Activated T-helper 9 cell treated with anti-CD3 and anti-CD28 coated beads, Interleukin-2, amount 50 U/mL, for 16 hours (primary cell): ENCODE data around the gene POMP.
"Not testable (repeated sequence)": the region's sequence is repeated elsewhere in the genome, so short reads cannot be mapped to it uniquely, and the experiment has no call there.

Experiments
- DNase-seq: peaks from one replicate; pipeline ENCODE4 v3.0.0-alpha.2; 2020; ENCODE audit warnings: low read depth

Gene POMP

DNA sequence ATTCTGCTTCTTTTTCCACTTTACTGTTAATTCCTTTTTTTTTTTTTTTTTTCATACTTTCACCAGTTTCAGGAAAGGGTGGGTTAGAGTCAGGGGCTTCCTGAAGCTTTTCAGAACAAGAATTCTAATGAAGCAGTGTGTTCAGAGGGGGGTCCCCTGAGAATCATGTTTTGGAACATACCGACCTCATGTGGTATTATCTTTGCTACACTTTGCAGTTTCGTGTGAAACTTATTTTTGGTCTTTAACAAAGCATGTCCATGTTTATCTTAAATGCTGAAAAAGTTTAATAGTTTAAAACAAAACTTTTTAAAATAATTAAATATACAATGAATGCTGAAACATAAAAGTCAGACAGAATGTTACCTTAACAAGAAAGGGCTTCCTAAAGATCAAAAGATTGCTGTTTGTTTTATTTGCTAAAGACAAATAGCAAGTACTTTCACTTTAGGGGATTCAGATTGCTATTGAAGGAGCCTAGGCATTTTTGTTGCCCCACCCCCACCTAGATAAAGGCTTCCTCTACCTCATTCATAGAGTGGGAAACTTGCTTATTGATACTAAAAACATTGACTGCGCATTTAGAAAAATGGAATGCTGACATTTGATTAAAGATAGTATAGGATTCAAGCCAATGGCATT is 21.1 kb upstream of the POMP start:
- no peak for DNase-seq

DNA sequence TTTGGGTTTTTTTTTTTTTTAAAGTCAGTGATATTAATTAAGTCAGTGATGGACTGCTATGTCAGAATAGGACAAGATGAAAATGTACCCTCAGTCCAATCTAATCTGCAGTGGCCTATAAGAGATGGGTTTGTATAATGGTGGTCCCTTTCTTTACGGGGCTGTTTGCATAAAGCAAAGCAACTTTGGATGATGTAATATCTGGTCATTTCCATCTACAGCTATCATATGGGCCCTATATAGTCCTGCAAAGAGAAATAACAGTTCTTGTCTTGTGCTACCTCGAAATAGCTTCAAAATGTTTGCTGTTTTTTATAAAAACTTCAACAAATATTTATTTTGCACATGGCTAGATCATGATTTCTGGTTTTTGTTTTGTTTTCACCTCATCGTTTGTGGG is 20.2 kb upstream of the POMP start:
- no peak for DNase-seq

GRCh38 chr13:28640861-28641599 is 17.9 kb upstream of the POMP start:
- DNase-seq: no peak

- no peak for DNase-seq
These were observed 17.4 kb upstream of the POMP start for GRCh38 chr13:28641600-28641926.

GRCh38 chr13:28650284-28650683 is 8.6 kb upstream of the POMP start:
- no peak for DNase-seq

DNA sequence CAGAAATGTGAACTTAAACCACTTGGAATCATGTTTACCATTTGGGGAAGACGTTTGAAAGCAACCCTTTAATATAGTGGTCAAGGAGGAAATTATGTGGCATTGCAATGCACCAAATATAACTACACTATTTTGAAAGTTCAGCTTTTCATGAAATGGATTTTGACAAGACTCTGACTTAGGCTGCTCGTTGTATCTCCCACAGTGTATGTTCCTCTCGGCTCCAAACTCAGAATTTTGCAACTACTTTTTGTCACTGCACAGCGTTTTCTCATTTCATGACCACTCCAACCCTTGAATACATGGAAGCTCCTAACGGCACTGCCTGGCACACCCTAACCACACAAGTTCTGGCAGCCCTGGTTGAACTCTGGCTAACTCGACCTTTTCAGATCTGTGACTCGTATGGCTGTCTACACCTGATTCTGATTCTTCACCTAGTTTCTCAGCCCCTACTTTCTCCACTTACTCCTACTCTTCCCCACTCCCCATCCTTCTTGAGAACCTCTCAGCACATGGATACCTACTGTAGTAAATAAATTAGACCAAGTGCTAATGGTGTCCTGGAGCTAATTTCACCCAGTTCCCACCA is 7.0 kb upstream of the POMP start:
- no peak for DNase-seq

- DNase-seq: no peak
These were observed 5.8 kb upstream of the POMP start for GRCh38 chr13:28653111-28653510.

DNA sequence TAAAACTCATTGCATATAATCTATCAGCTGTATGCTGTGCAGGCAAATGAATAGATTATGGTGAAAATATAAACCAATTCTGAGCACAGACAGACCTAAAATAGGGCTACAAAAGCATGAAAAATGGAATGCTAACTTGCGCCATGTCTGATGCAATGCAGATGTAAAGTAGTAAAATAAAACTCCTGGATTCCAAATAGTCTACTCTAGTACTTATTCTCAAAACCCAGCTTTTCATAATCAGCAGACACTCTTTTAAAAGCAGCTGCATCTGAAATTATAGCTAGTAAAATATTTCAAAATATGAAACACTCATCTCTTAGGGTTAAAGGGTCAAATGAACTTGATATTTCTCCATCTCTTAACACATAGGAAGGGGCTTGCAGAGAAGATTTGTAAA is 4.7 kb upstream of the POMP start:
- DNase-seq: no peak

GRCh38 chr13:28655561-28655960 is 3.4 kb upstream of the POMP start:
- DNase-seq: no peak

DNA sequence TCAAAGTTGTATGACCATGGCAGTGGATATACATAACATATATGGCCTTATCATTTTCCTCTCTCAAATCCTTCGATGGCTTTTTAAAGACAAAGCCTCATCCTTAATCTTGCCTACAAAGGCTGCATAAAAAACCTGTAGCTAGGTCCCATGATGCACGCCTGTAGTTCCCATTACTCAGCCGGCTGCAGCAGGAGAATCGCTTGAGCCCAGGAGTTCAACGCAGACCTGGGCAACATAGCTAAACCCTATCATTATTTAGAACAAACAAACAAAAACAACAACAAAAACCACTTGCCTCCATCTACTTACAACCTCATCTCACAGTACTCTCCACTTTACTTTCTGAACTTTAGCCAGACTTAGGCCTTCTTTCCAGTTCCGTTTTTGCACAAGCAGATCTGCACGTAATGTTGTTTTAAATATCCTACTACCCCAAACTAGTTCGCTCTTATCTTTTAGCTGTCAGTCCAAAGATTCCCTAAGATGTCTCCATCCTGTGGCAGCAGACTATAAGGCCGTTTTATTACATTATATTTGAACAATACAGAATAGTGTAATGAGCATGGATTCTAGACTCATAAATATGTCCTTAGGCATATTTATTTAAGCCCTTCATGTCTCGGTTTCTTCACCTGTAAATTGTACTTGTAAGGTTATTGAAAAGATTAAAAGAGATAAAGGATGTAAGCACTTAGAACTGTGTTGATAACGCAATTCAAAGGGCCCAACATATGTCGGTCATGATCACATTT is 969 bp upstream of the POMP start:
- no peak for DNase-seq

GRCh38 chr13:28658539-28658795 is 463 bp upstream of the POMP start:
- DNase-seq: no peak

DNA sequence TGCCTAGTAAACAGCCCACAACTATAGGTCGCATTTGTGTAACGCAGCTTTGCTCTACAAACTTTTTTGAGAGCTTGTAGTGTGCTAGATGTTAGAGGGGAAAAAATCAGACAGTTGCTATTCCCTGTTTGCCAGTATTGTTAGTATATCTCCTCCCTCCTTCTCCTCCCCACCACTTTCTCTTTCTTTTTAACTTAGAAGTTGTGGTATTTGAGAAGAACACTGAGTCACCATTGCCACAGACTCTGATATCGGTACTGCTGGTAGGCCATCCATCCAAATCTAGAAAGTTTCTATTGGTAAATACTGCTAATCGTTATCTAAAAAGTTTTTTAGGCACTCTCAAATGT is 666 bp downstream of the POMP start:
- no peak for DNase-seq

- DNase-seq: no peak
These were observed 8.1 kb downstream of the POMP start for GRCh38 chr13:28666897-28667488.

DNA sequence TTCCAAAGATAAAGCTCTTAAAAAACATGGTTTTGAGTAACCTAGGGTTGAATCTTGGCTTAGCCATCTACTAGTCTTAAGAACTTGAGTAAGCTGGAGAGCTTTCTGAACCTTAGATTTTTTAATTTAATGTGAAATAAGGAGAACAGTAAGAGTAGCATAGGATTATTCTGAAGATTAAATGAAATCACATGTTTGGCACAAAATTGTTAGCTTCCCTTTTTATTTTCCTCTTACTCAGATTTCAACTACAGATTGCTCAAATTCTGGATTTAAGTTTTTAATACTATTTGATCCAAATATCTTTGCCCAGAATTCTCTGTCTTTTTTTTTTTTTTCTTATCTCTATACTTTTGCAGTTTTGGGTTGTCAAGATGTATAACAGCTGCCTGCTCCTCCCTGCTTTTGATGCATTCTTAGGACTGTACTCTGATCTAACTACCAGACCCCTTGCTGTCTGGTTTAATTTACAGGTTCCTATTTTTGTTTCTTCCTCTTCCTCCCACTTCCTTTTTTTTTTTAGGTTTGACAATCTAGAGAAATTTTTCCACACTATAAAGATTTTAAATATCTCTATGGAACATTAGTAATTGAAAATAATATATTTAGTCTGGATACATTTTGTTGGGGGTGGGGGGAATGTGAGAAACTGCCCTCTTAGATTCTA is 12.3 kb downstream of the POMP start:
- DNase-seq: no peak

GRCh38 chr13:28678809-28679208 is 19.9 kb downstream of the POMP start:
- DNase-seq: no peak

GRCh38 chr13:28679628-28680027 is 20.7 kb downstream of the POMP start:
- DNase-seq: no peak

- DNase-seq: no peak
These were observed 21.6 kb downstream of the POMP start for GRCh38 chr13:28680541-28680940.

GRCh38 chr13:28683169-28683568 is 24.2 kb downstream of the POMP start:
- DNase-seq: not testable (repeated sequence)

- no peak for DNase-seq
These were observed 25.3 kb downstream of the POMP start for GRCh38 chr13:28684257-28684656.

GRCh38 chr13:28685114-28685513 is 26.2 kb downstream of the POMP start:
- no peak for DNase-seq

GRCh38 chr13:28685892-28686291 is 27.0 kb downstream of the POMP start:
- no peak for DNase-seq
